ENCODE measurements around the gene C1QTNF3.
"Not testable (repeated sequence)": the region's sequence is repeated elsewhere in the genome, so short reads cannot be mapped to it uniquely, and the experiment has no call there.

Gene C1QTNF3

GRCh38 chr5:34021334-34021733, 21.7 kb downstream of the C1QTNF3 start:
- DNase-seq (ENCODE audit: low spot score) = no peak

- DNase-seq (ENCODE audit: low spot score) = no peak
Observed at GRCh38 chr5:34020726-34021125, 22.3 kb downstream of the C1QTNF3 start.

GRCh38 chr5:34017254-34017653, 25.8 kb downstream of the C1QTNF3 start:
- DNase-seq (ENCODE audit: low spot score) = no peak

GRCh38 chr5:34016750-34017149, 26.3 kb downstream of the C1QTNF3 start:
- no peak for DNase-seq (ENCODE audit: low spot score)

- DNase-seq (ENCODE audit: low spot score) = no peak
Observed at GRCh38 chr5:34016222-34016621, 26.8 kb downstream of the C1QTNF3 start.

GRCh38 chr5:34015120-34015822, 27.7 kb downstream of the C1QTNF3 start:
- DNase-seq (ENCODE audit: low spot score) = no peak

- no peak for DNase-seq (ENCODE audit: low spot score)
Observed at GRCh38 chr5:34014626-34015025, 28.4 kb downstream of the C1QTNF3 start.

- no peak for DNase-seq (ENCODE audit: low spot score)
Observed at GRCh38 chr5:34013547-34013946, 29.5 kb downstream of the C1QTNF3 start.

GRCh38 chr5:34012791-34013190, 30.2 kb downstream of the C1QTNF3 start:
- no peak for DNase-seq (ENCODE audit: low spot score)

GRCh38 chr5:34011536-34011935, 31.5 kb downstream of the C1QTNF3 start:
- DNase-seq (ENCODE audit: low spot score) = no peak

GRCh38 chr5:34010146-34010545, 32.9 kb downstream of the C1QTNF3 start:
- not testable (repeated sequence) for DNase-seq (ENCODE audit: low spot score)

GRCh38 chr5:34009610-34010009, 33.4 kb downstream of the C1QTNF3 start:
- no peak for DNase-seq (ENCODE audit: low spot score)

- no peak for DNase-seq (ENCODE audit: low spot score)
Observed at GRCh38 chr5:34008802-34009201, 34.2 kb downstream of the C1QTNF3 start.

- peak; percentile 98 for DNase-seq (ENCODE audit: low spot score)
Observed at GRCh38 chr5:34007621-34008600, 35.1 kb downstream of the C1QTNF3 start, which contains the start of gene AMACR. Gene AMACR, minus strand, starts transcription at chr5:34008050. Its CDS starts 31 bp downstream, at chr5:34008019.

GRCh38 chr5:34007201-34007620, 35.8 kb downstream of the C1QTNF3 start:
- DNase-seq (ENCODE audit: low spot score) = peak; percentile 29

GRCh38 chr5:34005681-34006080, 37.3 kb downstream of the C1QTNF3 start:
- DNase-seq (ENCODE audit: low spot score) = no peak

GRCh38 chr5:34005211-34005610, 37.8 kb downstream of the C1QTNF3 start:
- no peak for DNase-seq (ENCODE audit: low spot score)

GRCh38 chr5:34003941-34004340, 39.1 kb downstream of the C1QTNF3 start:
- no peak for DNase-seq (ENCODE audit: low spot score)

GRCh38 chr5:34002629-34003328, 40.2 kb downstream of the C1QTNF3 start:
- DNase-seq (ENCODE audit: low spot score) = no peak

- DNase-seq (ENCODE audit: low spot score) = no peak
Observed at GRCh38 chr5:34001241-34001841, 41.7 kb downstream of the C1QTNF3 start.

GRCh38 chr5:33999978-34000377, 43.0 kb downstream of the C1QTNF3 start:
- no peak for DNase-seq (ENCODE audit: low spot score)
